Panc1 (cell line): ENCODE results near the gene TMCO4.

ENCODE experiments used
- POLR2AphosphoS5 ChIP-seq: IDR thresholded peaks from 2 replicates; pipeline ENCODE4 v1.6.1; 2012; ENCODE audit warnings: mild to moderate bottlenecking, low read depth, low read length, moderate library complexity
- SIN3A ChIP-seq: IDR thresholded peaks from 2 replicates; pipeline ENCODE4 v1.6.1; 2012; ENCODE audit warnings: low read depth, mild to moderate bottlenecking, low read length, moderate library complexity, borderline replicate concordance; ENCODE audit not compliant: insufficient read depth
- TCF7L2 ChIP-seq: IDR thresholded peaks from 2 replicates; pipeline ENCODE4 v1.6.1; 2011; ENCODE audit warnings: mild to moderate bottlenecking, low read depth, low read length, inconsistent platforms
- TF ChIP-seq, protein P1 (sequence below): fragments of 450-650 bp; IDR thresholded peaks from 2 replicates; pipeline ENCODE4 v1.5.1; 2017; ENCODE audit warnings: mild to moderate bottlenecking
- TF ChIP-seq, protein P2 (sequence below), 2 experiments: IDR thresholded peaks; 2 replicates each; pipeline ENCODE4 v1.6.1; 2011 to 2012; ENCODE audit warnings: low read depth in 2 of 2, control low read depth in 1 of 2, low read length in 1 of 2, mild to moderate bottlenecking in 1 of 2, moderate library complexity in 1 of 2; ENCODE audit not compliant: insufficient read depth in 1 of 2

DNA sequence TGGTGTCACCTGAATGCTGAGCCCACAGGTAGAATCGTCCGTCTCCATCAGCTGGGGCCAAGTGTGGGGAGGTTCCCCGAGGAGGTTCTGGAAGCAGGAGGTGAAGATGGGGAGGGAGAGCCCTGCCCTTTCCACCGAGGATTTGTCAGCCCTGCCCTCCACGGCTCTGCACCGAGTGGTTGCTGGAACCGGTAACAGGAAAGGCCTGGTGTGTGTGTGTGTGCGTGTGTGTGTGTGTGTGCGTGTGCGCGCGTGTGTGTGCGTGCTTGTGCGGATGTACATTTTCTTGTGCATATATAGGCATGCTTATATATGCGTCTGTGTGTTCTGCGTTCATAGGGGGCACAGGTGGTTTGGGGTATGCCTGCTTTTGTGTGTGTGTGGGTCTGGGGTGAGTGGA, 152.1 kb downstream of the TMCO4 start:
- no peak for TF ChIP-seq POLR2AphosphoS5
- TF ChIP-seq, protein P1, sequence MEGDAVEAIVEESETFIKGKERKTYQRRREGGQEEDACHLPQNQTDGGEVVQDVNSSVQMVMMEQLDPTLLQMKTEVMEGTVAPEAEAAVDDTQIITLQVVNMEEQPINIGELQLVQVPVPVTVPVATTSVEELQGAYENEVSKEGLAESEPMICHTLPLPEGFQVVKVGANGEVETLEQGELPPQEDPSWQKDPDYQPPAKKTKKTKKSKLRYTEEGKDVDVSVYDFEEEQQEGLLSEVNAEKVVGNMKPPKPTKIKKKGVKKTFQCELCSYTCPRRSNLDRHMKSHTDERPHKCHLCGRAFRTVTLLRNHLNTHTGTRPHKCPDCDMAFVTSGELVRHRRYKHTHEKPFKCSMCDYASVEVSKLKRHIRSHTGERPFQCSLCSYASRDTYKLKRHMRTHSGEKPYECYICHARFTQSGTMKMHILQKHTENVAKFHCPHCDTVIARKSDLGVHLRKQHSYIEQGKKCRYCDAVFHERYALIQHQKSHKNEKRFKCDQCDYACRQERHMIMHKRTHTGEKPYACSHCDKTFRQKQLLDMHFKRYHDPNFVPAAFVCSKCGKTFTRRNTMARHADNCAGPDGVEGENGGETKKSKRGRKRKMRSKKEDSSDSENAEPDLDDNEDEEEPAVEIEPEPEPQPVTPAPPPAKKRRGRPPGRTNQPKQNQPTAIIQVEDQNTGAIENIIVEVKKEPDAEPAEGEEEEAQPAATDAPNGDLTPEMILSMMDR: no peak
- no peak for TF ChIP-seq TCF7L2
- TF ChIP-seq, protein P2, sequence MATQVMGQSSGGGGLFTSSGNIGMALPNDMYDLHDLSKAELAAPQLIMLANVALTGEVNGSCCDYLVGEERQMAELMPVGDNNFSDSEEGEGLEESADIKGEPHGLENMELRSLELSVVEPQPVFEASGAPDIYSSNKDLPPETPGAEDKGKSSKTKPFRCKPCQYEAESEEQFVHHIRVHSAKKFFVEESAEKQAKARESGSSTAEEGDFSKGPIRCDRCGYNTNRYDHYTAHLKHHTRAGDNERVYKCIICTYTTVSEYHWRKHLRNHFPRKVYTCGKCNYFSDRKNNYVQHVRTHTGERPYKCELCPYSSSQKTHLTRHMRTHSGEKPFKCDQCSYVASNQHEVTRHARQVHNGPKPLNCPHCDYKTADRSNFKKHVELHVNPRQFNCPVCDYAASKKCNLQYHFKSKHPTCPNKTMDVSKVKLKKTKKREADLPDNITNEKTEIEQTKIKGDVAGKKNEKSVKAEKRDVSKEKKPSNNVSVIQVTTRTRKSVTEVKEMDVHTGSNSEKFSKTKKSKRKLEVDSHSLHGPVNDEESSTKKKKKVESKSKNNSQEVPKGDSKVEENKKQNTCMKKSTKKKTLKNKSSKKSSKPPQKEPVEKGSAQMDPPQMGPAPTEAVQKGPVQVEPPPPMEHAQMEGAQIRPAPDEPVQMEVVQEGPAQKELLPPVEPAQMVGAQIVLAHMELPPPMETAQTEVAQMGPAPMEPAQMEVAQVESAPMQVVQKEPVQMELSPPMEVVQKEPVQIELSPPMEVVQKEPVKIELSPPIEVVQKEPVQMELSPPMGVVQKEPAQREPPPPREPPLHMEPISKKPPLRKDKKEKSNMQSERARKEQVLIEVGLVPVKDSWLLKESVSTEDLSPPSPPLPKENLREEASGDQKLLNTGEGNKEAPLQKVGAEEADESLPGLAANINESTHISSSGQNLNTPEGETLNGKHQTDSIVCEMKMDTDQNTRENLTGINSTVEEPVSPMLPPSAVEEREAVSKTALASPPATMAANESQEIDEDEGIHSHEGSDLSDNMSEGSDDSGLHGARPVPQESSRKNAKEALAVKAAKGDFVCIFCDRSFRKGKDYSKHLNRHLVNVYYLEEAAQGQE (IDR thresholded peaks at IDR 0.05; ENCODE audit: insufficient read depth in 1 of 2, low read depth in 2 of 2, low read length in 1 of 2): no peak
- no peak for TF ChIP-seq SIN3A
